ENCODE data around the gene HOXA5. TPM values are rescaled to one million over a fixed set of nuclear protein-coding genes. Genes with fewer than 3 reads are reported as not detected.

HOXA5 gene
- total RNA-seq, 6 experiments from 2014 or later = 0.18 to 1.5 (median 0.65) TPM

DNA sequence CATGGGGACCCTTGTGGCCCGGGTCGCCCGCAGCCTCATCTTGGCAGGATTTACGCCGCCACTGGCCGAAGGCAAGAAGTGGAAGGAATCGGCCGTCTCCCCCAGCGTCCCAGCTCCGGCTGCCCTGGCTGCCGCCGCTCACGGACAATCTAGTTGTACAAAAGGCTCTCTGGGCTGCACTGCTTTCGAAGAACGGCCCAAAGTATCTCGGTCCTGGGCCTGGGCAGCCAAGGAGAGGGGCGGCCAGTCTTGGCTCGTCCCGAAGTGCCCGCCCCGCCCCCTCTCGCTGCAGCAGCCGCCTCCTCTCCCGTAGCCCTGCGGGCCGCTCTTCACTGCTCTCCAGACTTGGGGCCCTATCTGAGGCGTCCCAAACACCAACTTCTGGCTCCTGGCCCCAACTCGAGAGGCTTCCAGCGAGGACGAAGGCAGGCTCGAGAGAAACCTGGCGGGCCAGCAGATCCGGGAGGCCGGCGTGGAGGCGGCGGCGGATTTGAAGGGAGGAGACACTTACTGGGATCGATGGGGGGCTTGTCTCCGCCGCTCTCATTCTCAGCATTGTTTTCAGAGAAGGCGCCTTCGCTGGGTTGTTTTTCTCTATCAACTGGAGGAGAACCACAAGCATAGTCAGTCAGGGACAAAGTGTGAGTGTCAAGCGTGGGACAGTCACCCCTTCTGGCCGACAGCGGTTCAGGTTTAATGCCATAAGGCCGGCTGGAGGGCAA is 21.0 kb upstream of the HOXA5 start:
- DNase-seq (peak in 1 of 3 donors; percentile 55), ATAC-seq (no peak)
- no peaks in the 10 kb centered on the region for H3K36me3 ChIP-seq
- H3K9me3 ChIP-seq = no peaks in the 10 kb centered on the region
- H3K27ac ChIP-seq = no peak overlapping the region
- H3K4me3 ChIP-seq = peak overlapping the region in 1 of 3 donors; percentile 17
- H3K4me1 ChIP-seq = peaks cover 0 to 15% (median 3%) of the 10 kb centered on the region in 4 donors
- 6% methylated on average over 10 of the region's 47 CpGs for WGBS (ENCODE audit: insufficient coverage, low coverage, low lambda C conversion rate, missing lambda C conversion rate)
- TF ChIP-seq, protein P1, sequence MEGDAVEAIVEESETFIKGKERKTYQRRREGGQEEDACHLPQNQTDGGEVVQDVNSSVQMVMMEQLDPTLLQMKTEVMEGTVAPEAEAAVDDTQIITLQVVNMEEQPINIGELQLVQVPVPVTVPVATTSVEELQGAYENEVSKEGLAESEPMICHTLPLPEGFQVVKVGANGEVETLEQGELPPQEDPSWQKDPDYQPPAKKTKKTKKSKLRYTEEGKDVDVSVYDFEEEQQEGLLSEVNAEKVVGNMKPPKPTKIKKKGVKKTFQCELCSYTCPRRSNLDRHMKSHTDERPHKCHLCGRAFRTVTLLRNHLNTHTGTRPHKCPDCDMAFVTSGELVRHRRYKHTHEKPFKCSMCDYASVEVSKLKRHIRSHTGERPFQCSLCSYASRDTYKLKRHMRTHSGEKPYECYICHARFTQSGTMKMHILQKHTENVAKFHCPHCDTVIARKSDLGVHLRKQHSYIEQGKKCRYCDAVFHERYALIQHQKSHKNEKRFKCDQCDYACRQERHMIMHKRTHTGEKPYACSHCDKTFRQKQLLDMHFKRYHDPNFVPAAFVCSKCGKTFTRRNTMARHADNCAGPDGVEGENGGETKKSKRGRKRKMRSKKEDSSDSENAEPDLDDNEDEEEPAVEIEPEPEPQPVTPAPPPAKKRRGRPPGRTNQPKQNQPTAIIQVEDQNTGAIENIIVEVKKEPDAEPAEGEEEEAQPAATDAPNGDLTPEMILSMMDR (IDR thresholded peaks at IDR 0.05) = no peak
- no peak for TF ChIP-seq POLR2A (IDR thresholded peaks at IDR 0.05)
- intact Hi-C loops (cut with DNase I) = loop anchor here in 1 of 2 donors (10.0 kb wide), 1 partner anchor 70 kb away; the partner anchor contains the start of gene HOXA1
- peaks cover 21 to 64% of the 10 kb centered on the region in 2 donors for H3K27me3 ChIP-seq

DNA sequence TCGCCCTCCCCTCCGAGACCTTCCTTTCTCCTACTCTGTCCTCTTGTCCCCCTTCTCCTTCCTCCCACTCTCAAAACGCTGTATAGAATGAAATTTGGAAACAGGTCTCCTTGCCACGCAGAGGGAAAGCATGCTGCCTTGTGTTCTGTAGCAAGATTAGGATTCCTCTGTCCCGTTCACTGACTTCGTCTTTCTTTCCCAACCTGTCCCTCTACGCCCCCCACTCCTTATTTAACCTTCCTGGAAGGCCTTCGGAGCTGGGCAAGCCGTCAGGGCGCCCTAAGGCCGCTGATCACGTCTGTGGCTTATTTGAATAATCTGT is 20.5 kb upstream of the HOXA5 start:
- ATAC-seq (no peak), DNase-seq (no peak)
- intact Hi-C loops (cut with DNase I) = loop anchor here in 1 of 2 donors (10.0 kb wide), 1 partner anchor 69 kb away; the partner anchor contains the start of gene HOXA1
- Histone ChIP-seq H3K4me3 (no peak overlapping the region), H3K36me3 (no peaks in the 10 kb centered on the region), H3K9me3 (no peaks in the 10 kb centered on the region), H3K4me1 (peaks cover 0 to 15% (median 4%) of the 10 kb centered on the region in 4 donors), H3K27me3 (peaks cover 18 to 64% of the 10 kb centered on the region in 2 donors), H3K27ac (no peak overlapping the region)
- WGBS (ENCODE audit: insufficient coverage, low coverage, low lambda C conversion rate, missing lambda C conversion rate) = 17% methylated on average over 12 of the region's 12 CpGs
- TF ChIP-seq POLR2A (IDR thresholded peaks at IDR 0.05) = no peak
- TF ChIP-seq, protein P1 (IDR thresholded peaks at IDR 0.05) = no peak

DNA sequence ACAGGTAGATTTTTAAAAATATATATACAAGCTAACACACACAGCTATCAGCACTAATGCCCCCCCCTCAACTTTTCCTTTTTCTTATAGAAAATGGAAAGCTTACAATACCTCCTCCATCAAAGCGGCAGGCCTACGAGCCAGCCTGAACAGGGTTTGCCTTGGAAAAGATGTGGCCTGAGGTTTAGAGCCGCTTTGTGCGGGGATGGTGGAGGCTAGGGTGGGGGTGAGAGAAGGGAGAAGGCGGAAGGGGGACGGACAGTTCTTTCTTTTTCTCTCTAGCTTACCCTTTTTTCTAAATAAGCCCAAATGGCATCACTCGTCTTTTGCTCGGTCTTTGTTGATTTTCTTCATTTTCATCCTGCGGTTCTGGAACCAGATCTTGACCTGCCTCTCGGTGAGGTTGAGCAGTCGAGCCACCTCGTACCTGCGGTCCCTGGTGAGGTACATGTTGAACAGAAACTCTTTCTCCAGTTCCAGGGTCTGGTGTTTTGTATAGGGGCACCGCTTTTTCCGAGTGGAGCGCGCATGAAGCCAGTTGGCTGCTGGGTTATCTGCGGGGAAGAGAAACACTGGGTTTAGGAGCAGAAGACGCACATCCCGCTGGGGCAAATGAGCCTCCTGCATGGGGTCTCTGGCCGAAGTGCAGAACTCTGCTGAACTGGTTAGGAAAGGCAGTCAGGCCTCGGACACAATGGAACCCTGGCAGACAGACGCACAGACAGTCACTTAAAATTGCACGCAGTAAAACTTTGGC is 20.0 kb upstream of the HOXA5 start:
- intact Hi-C loops (cut with DNase I) = loop anchor here in 1 of 2 donors (10.0 kb wide), 1 partner anchor 69 kb away; the partner anchor contains the start of gene HOXA1
- H3K27me3 ChIP-seq = peaks cover 20 to 62% of the 10 kb centered on the region in 2 donors

DNA sequence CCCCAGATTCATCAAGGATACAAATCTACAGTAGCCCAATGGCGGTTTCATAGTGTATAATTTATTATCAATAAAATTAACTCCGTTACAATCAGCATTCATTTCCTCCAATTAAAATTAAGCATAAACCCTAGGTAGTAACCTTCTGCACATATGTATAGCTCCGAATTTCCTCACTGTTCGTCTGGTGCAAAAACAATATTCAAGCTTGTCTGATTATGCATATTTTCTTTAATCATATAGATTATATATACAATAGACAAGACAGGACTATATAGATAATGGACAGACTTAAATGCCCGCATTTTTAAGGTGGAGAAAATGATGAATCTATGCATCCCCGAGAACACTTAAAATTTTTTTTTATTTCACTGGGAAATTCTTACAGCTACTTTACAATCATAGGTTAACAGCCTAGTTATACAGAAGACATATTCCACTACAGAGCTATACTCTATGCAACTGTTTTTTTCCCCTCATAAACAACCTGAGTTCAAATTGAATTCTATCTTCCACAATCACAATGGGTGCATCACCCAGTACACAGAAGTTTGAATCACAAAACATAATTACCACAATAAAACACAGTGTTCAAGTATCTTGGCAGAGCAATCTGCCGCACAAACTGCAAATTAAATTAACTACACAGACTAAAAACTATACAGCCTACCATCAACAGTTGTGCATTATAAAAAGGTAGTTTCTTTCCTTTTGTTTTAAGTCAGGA is 19.2 kb upstream of the HOXA5 start:
- no peaks in the 10 kb centered on the region for H3K36me3 ChIP-seq
- 65% methylated on average over 7 of the region's 7 CpGs for WGBS (ENCODE audit: insufficient coverage, low coverage, low lambda C conversion rate, missing lambda C conversion rate)
- intact Hi-C loops (cut with DNase I) = loop anchor here in 1 of 2 donors (10.0 kb wide), 1 partner anchor 68 kb away; the partner anchor contains the start of gene HOXA1
- ATAC-seq (no peak), DNase-seq (no peak)
- no peak overlapping the region for H3K27ac ChIP-seq
- H3K9me3 ChIP-seq = no peaks in the 10 kb centered on the region
- H3K4me3 ChIP-seq = no peak overlapping the region
- H3K27me3 ChIP-seq = peaks cover 28 to 54% of the 10 kb centered on the region in 2 donors
- TF ChIP-seq POLR2A (IDR thresholded peaks at IDR 0.05) = no peak
- TF ChIP-seq, protein P1 (IDR thresholded peaks at IDR 0.05) = no peak
- H3K4me1 ChIP-seq = peaks cover 0 to 15% (median 4%) of the 10 kb centered on the region in 4 donors

More for the DNA sequence above, 20.0 kb upstream of the HOXA5 start:
- DNase-seq (no peak), ATAC-seq (no peak)
- no peak for TF ChIP-seq POLR2A (IDR thresholded peaks at IDR 0.05)
- TF ChIP-seq, protein P1 (IDR thresholded peaks at IDR 0.05) = no peak
- peaks cover 0 to 15% (median 4%) of the 10 kb centered on the region in 4 donors for H3K4me1 ChIP-seq
- no peaks in the 10 kb centered on the region for H3K36me3 ChIP-seq
- 45% methylated on average over 22 of the region's 24 CpGs for WGBS (ENCODE audit: insufficient coverage, low coverage, low lambda C conversion rate, missing lambda C conversion rate)
- H3K9me3 ChIP-seq = no peaks in the 10 kb centered on the region
- no peak overlapping the region for H3K4me3 ChIP-seq
- no peak overlapping the region for H3K27ac ChIP-seq
